ENCODE data around the gene DDR1. TPM values are rescaled to one million over a fixed set of nuclear protein-coding genes. Genes with fewer than 3 reads are reported as not detected.
"Not testable (repeated sequence)": the region's sequence is repeated elsewhere in the genome, so short reads cannot be mapped to it uniquely, and the experiment has no call there.

Gene DDR1
- total and polyA plus RNA-seq, 4 experiments from 2014 or later: 1.4 to 13.1 (median 6.6) TPM

- Histone ChIP-seq H3K9me3 (ENCODE audit: control insufficient read depth in 1 of 2, low read length in 2 of 2) (peaks cover 0 to 5% of the 10 kb centered on the region in 2 donors), H3K27me3 (ENCODE audit: insufficient read depth, low read length) (no peaks in the 10 kb centered on the region), H3K27ac (ENCODE audit: low read depth, low read length) (no peak overlapping the region), H3K4me3 (ENCODE audit: low read length in 2 of 2) (no peak overlapping the region), H3K4me1 (ENCODE audit: insufficient read depth, low read length) (no peaks in the 10 kb centered on the region), H3K36me3 (ENCODE audit: insufficient read depth, low read length) (no peaks in the 10 kb centered on the region)
- POLR2A ChIA-PET (ENCODE audit: partially characterized antibody): no interaction called here
- intact Hi-C loops (cut with micrococcal nuclease): no loop called here
- Mint-ChIP-seq H3K27ac (no peak overlapping the region), H3K4me1 (no peaks in the 10 kb centered on the region), H3K9me3 (peaks cover 0 to 17% (median 8%) of the 10 kb centered on the region in 8 donors), H3K4me3 (no peak overlapping the region), H3K36me3 (peaks cover 1 to 7% of the 10 kb centered on the region in 2 donors), H3K27me3 (peaks cover 0 to 1% of the 10 kb centered on the region in 2 donors)
- CTCF ChIA-PET (ENCODE audit: partially characterized antibody): interaction anchor here (1.3 kb wide), 1 partner anchor 16 kb away, joined by 3 read pairs; no protein-coding TSS in a partner anchor
- DNase-seq: no peak
Measured at GRCh38 chr6:30862156-30862875, 22.0 kb upstream of the DDR1 start.

GRCh38 chr6:30864325-30864724 lies 20.0 kb upstream of the DDR1 start:
- CTCF ChIA-PET (ENCODE audit: partially characterized antibody): no interaction called here
- no peak overlapping the region for H3K27ac Mint-ChIP-seq
- H3K4me1 Mint-ChIP-seq: no peaks in the 10 kb centered on the region
- Histone ChIP-seq H3K27me3 (ENCODE audit: insufficient read depth, low read length) (no peaks in the 10 kb centered on the region), H3K27ac (ENCODE audit: low read depth, low read length) (no peak overlapping the region), H3K36me3 (ENCODE audit: insufficient read depth, low read length) (no peaks in the 10 kb centered on the region), H3K4me3 (ENCODE audit: low read length in 2 of 2) (no peak overlapping the region), H3K9me3 (ENCODE audit: control insufficient read depth in 1 of 2, low read length in 2 of 2) (peaks cover 0 to 7% of the 10 kb centered on the region in 2 donors), H3K4me1 (ENCODE audit: insufficient read depth, low read length) (no peaks in the 10 kb centered on the region)
- no peak overlapping the region for H3K4me3 Mint-ChIP-seq
- peaks cover 0 to 26% (median 13%) of the 10 kb centered on the region in 8 donors for H3K9me3 Mint-ChIP-seq
- POLR2A ChIA-PET (ENCODE audit: partially characterized antibody): no interaction called here
- DNase-seq: no peak
- H3K27me3 Mint-ChIP-seq: peaks cover 0 to 1% of the 10 kb centered on the region in 2 donors
- intact Hi-C loops (cut with micrococcal nuclease): no loop called here
- H3K36me3 Mint-ChIP-seq: peaks cover 2 to 4% of the 10 kb centered on the region in 2 donors

- DNase-seq; H3K4me3 Mint-ChIP-seq; H3K9me3 ChIP-seq (ENCODE audit: control insufficient read depth in 1 of 2, low read length in 2 of 2); H3K27me3 Mint-ChIP-seq; H3K27ac Mint-ChIP-seq; POLR2A ChIA-PET (ENCODE audit: partially characterized antibody); H3K4me3 ChIP-seq (ENCODE audit: low read length in 2 of 2); intact Hi-C loops (cut with micrococcal nuclease); CTCF ChIA-PET (ENCODE audit: partially characterized antibody); H3K27me3 ChIP-seq (ENCODE audit: insufficient read depth, low read length); H3K4me1 ChIP-seq (ENCODE audit: insufficient read depth, low read length); H3K36me3 ChIP-seq (ENCODE audit: insufficient read depth, low read length); H3K27ac ChIP-seq (ENCODE audit: low read depth, low read length): not testable (repeated sequence)
- H3K4me1 Mint-ChIP-seq: peaks cover 0 to 16% (median 5%) of the 10 kb centered on the region in 4 donors
- peaks cover 2 to 47% (median 33%) of the 10 kb centered on the region in 8 donors for H3K9me3 Mint-ChIP-seq
- H3K36me3 Mint-ChIP-seq: peaks cover 8 to 14% of the 10 kb centered on the region in 2 donors
Measured at GRCh38 chr6:30869241-30869749, 15.0 kb upstream of the DDR1 start.

GRCh38 chr6:30870546-30870945 lies 13.8 kb upstream of the DDR1 start:
- H3K9me3 Mint-ChIP-seq: peaks cover 2 to 47% (median 33%) of the 10 kb centered on the region in 8 donors
- Histone ChIP-seq H3K36me3 (ENCODE audit: insufficient read depth, low read length) (no peaks in the 10 kb centered on the region), H3K4me3 (ENCODE audit: low read length in 2 of 2) (no peak overlapping the region), H3K4me1 (ENCODE audit: insufficient read depth, low read length) (no peaks in the 10 kb centered on the region), H3K9me3 (ENCODE audit: control insufficient read depth in 1 of 2, low read length in 2 of 2) (peaks cover 0 to 8% of the 10 kb centered on the region in 2 donors), H3K27ac (ENCODE audit: low read depth, low read length) (no peak overlapping the region), H3K27me3 (ENCODE audit: insufficient read depth, low read length) (no peaks in the 10 kb centered on the region)
- no peak for DNase-seq
- no peak overlapping the region for H3K4me3 Mint-ChIP-seq
- POLR2A ChIA-PET (ENCODE audit: partially characterized antibody): interaction anchor here (1.3 kb wide), 1 partner anchor 49 kb away, joined by 3 read pairs; no protein-coding TSS in a partner anchor
- no peak overlapping the region for H3K27ac Mint-ChIP-seq
- no peaks in the 10 kb centered on the region for H3K27me3 Mint-ChIP-seq
- H3K36me3 Mint-ChIP-seq: peaks cover 8 to 14% of the 10 kb centered on the region in 2 donors
- H3K4me1 Mint-ChIP-seq: peaks cover 0 to 16% (median 5%) of the 10 kb centered on the region in 4 donors
- CTCF ChIA-PET (ENCODE audit: partially characterized antibody): no interaction called here
- intact Hi-C loops (cut with micrococcal nuclease): no loop called here

GRCh38 chr6:30871592-30872183 lies 12.6 kb upstream of the DDR1 start:
- H3K27ac ChIP-seq (ENCODE audit: low read depth, low read length): no peak overlapping the region
- H3K4me1 ChIP-seq (ENCODE audit: insufficient read depth, low read length): no peaks in the 10 kb centered on the region
- peaks cover 8 to 14% of the 10 kb centered on the region in 2 donors for H3K36me3 Mint-ChIP-seq
- H3K36me3 ChIP-seq (ENCODE audit: insufficient read depth, low read length): no peaks in the 10 kb centered on the region
- DNase-seq: no peak
- H3K9me3 Mint-ChIP-seq: peaks cover 2 to 47% (median 33%) of the 10 kb centered on the region in 8 donors
- H3K27ac Mint-ChIP-seq: no peak overlapping the region
- ChIA-PET POLR2A (ENCODE audit: partially characterized antibody) (interaction anchor here (1.3 kb wide), 1 partner anchor 50 kb away, joined by 3 read pairs; no protein-coding TSS in a partner anchor), CTCF (ENCODE audit: partially characterized antibody) (interaction anchor here (1.1 kb wide), 1 partner anchor 215 kb away, joined by 3 read pairs; no protein-coding TSS in a partner anchor)
- peaks cover 0 to 16% (median 7%) of the 10 kb centered on the region in 4 donors for H3K4me1 Mint-ChIP-seq
- no peaks in the 10 kb centered on the region for H3K27me3 ChIP-seq (ENCODE audit: insufficient read depth, low read length)
- no peak overlapping the region for H3K4me3 ChIP-seq (ENCODE audit: low read length in 2 of 2)
- H3K9me3 ChIP-seq (ENCODE audit: control insufficient read depth in 1 of 2, low read length in 2 of 2): peaks cover 0 to 8% of the 10 kb centered on the region in 2 donors
- intact Hi-C loops (cut with micrococcal nuclease): no loop called here
- no peak overlapping the region for H3K4me3 Mint-ChIP-seq
- no peaks in the 10 kb centered on the region for H3K27me3 Mint-ChIP-seq

- ChIA-PET POLR2A (ENCODE audit: partially characterized antibody) (no interaction called here), CTCF (ENCODE audit: partially characterized antibody) (interaction anchor here (1.1 kb wide), 1 partner anchor 214 kb away, joined by 3 read pairs; no protein-coding TSS in a partner anchor)
- Mint-ChIP-seq H3K4me3 (no peak overlapping the region), H3K27ac (no peak overlapping the region), H3K36me3 (peaks cover 8 to 14% of the 10 kb centered on the region in 2 donors), H3K27me3 (no peaks in the 10 kb centered on the region), H3K4me1 (peaks cover 8 to 28% (median 16%) of the 10 kb centered on the region in 4 donors), H3K9me3 (peaks cover 2 to 43% (median 33%) of the 10 kb centered on the region in 8 donors)
- no peak for DNase-seq
- no peak overlapping the region for H3K4me3 ChIP-seq (ENCODE audit: low read length in 2 of 2)
- peaks cover 10% of the 10 kb centered on the region for H3K4me1 ChIP-seq (ENCODE audit: insufficient read depth, low read length)
- no peaks in the 10 kb centered on the region for H3K27me3 ChIP-seq (ENCODE audit: insufficient read depth, low read length)
- no peaks in the 10 kb centered on the region for H3K36me3 ChIP-seq (ENCODE audit: insufficient read depth, low read length)
- intact Hi-C loops (cut with micrococcal nuclease): no loop called here
- H3K9me3 ChIP-seq (ENCODE audit: control insufficient read depth in 1 of 2, low read length in 2 of 2): peaks cover 0 to 8% of the 10 kb centered on the region in 2 donors
- H3K27ac ChIP-seq (ENCODE audit: low read depth, low read length): no peak overlapping the region
Measured at GRCh38 chr6:30873137-30873640, 11.1 kb upstream of the DDR1 start.

GRCh38 chr6:30873795-30874194 lies 10.5 kb upstream of the DDR1 start:
- intact Hi-C loops (cut with micrococcal nuclease); DNase-seq; H3K4me3 Mint-ChIP-seq; H3K27me3 Mint-ChIP-seq; H3K4me3 ChIP-seq (ENCODE audit: low read length in 2 of 2); POLR2A ChIA-PET (ENCODE audit: partially characterized antibody); H3K27me3 ChIP-seq (ENCODE audit: insufficient read depth, low read length); H3K27ac Mint-ChIP-seq; H3K36me3 ChIP-seq (ENCODE audit: insufficient read depth, low read length); H3K9me3 ChIP-seq (ENCODE audit: control insufficient read depth in 1 of 2, low read length in 2 of 2); H3K27ac ChIP-seq (ENCODE audit: low read depth, low read length): not testable (repeated sequence)
- peaks cover 10% of the 10 kb centered on the region for H3K4me1 ChIP-seq (ENCODE audit: insufficient read depth, low read length)
- CTCF ChIA-PET (ENCODE audit: partially characterized antibody): interaction anchor here (0.6 to 1.1 kb wide), 2 partner anchors 47 to 62 kb away, joined by 3 read pairs; no protein-coding TSS in a partner anchor
- H3K36me3 Mint-ChIP-seq: peaks cover 6 to 14% of the 10 kb centered on the region in 2 donors
- H3K4me1 Mint-ChIP-seq: peaks cover 8 to 29% (median 19%) of the 10 kb centered on the region in 4 donors
- peaks cover 2 to 37% (median 30%) of the 10 kb centered on the region in 8 donors for H3K9me3 Mint-ChIP-seq
